ENCODE measurements around the gene ANKMY1.
"Not testable (repeated sequence)": the region's sequence is repeated elsewhere in the genome, so short reads cannot be mapped to it uniquely, and the experiment has no call there.

ANKMY1 gene

GRCh38 chr2:240528406-240529040 lies 29.3 kb downstream of the ANKMY1 start:
- in situ Hi-C loops (cut with MboI; ENCODE audit: low pct_unique_long_range_greater_than_20kb, low sequenced_read_pairs), result no loop called here
- no peak for DNase-seq

- in situ Hi-C loops (cut with MboI; ENCODE audit: low pct_unique_long_range_greater_than_20kb, low sequenced_read_pairs), result no loop called here
- no peak for DNase-seq
Measured at GRCh38 chr2:240527153-240527750, 30.5 kb downstream of the ANKMY1 start.

GRCh38 chr2:240526521-240526920 lies 31.3 kb downstream of the ANKMY1 start:
- in situ Hi-C loops (cut with MboI; ENCODE audit: low pct_unique_long_range_greater_than_20kb, low sequenced_read_pairs), result no loop called here
- DNase-seq, result no peak

GRCh38 chr2:240525802-240526201 lies 32.0 kb downstream of the ANKMY1 start:
- DNase-seq, result no peak
- in situ Hi-C loops (cut with MboI; ENCODE audit: low pct_unique_long_range_greater_than_20kb, low sequenced_read_pairs), result no loop called here

GRCh38 chr2:240524963-240525718 lies 32.6 kb downstream of the ANKMY1 start:
- in situ Hi-C loops (cut with MboI; ENCODE audit: low pct_unique_long_range_greater_than_20kb, low sequenced_read_pairs), result no loop called here
- DNase-seq, result peak; percentile 79

- in situ Hi-C loops (cut with MboI; ENCODE audit: low pct_unique_long_range_greater_than_20kb, low sequenced_read_pairs), result no loop called here
- no peak for DNase-seq
Measured at GRCh38 chr2:240523451-240524281, 34.1 kb downstream of the ANKMY1 start.

GRCh38 chr2:240522406-240522805 lies 35.4 kb downstream of the ANKMY1 start:
- in situ Hi-C loops (cut with MboI; ENCODE audit: low pct_unique_long_range_greater_than_20kb, low sequenced_read_pairs), result no loop called here
- DNase-seq, result no peak

GRCh38 chr2:240521885-240522284 lies 35.9 kb downstream of the ANKMY1 start:
- DNase-seq; in situ Hi-C loops (cut with MboI; ENCODE audit: low pct_unique_long_range_greater_than_20kb, low sequenced_read_pairs): not testable (repeated sequence)

- no peak for DNase-seq
- in situ Hi-C loops (cut with MboI; ENCODE audit: low pct_unique_long_range_greater_than_20kb, low sequenced_read_pairs), result no loop called here
Measured at GRCh38 chr2:240520974-240521350, 36.8 kb downstream of the ANKMY1 start.

- in situ Hi-C loops (cut with MboI; ENCODE audit: low pct_unique_long_range_greater_than_20kb, low sequenced_read_pairs), result no loop called here
- DNase-seq, result no peak
Measured at GRCh38 chr2:240520130-240520973, 37.4 kb downstream of the ANKMY1 start.

GRCh38 chr2:240519396-240520129 lies 38.2 kb downstream of the ANKMY1 start:
- DNase-seq, result no peak
- in situ Hi-C loops (cut with MboI; ENCODE audit: low pct_unique_long_range_greater_than_20kb, low sequenced_read_pairs), result no loop called here

GRCh38 chr2:240518981-240519380 lies 38.8 kb downstream of the ANKMY1 start:
- in situ Hi-C loops (cut with MboI; ENCODE audit: low pct_unique_long_range_greater_than_20kb, low sequenced_read_pairs), result no loop called here
- DNase-seq, result no peak

- no peak for DNase-seq
- in situ Hi-C loops (cut with MboI; ENCODE audit: low pct_unique_long_range_greater_than_20kb, low sequenced_read_pairs), result no loop called here
Measured at GRCh38 chr2:240517342-240517741, 40.4 kb downstream of the ANKMY1 start.

GRCh38 chr2:240514631-240515030 lies 43.2 kb downstream of the ANKMY1 start:
- in situ Hi-C loops (cut with MboI; ENCODE audit: low pct_unique_long_range_greater_than_20kb, low sequenced_read_pairs), result no loop called here
- no peak for DNase-seq

- in situ Hi-C loops (cut with MboI; ENCODE audit: low pct_unique_long_range_greater_than_20kb, low sequenced_read_pairs), result no loop called here
- DNase-seq, result peak; percentile 78
Measured at GRCh38 chr2:240513549-240514287, 44.1 kb downstream of the ANKMY1 start.

- DNase-seq, result no peak
- in situ Hi-C loops (cut with MboI; ENCODE audit: low pct_unique_long_range_greater_than_20kb, low sequenced_read_pairs), result no loop called here
Measured at GRCh38 chr2:240512666-240513535, 44.9 kb downstream of the ANKMY1 start.

- in situ Hi-C loops (cut with MboI; ENCODE audit: low pct_unique_long_range_greater_than_20kb, low sequenced_read_pairs), result no loop called here
- DNase-seq, result no peak
Measured at GRCh38 chr2:240512109-240512485, 45.7 kb downstream of the ANKMY1 start.
